Measurements from ENCODE around the gene AJAP1. TPM values are rescaled to one million over a fixed set of nuclear protein-coding genes. Genes with fewer than 3 reads are reported as not detected.

The AJAP1 gene
- polyA plus RNA-seq, 1 donor from 2014 or later = 7.9 TPM

DNA sequence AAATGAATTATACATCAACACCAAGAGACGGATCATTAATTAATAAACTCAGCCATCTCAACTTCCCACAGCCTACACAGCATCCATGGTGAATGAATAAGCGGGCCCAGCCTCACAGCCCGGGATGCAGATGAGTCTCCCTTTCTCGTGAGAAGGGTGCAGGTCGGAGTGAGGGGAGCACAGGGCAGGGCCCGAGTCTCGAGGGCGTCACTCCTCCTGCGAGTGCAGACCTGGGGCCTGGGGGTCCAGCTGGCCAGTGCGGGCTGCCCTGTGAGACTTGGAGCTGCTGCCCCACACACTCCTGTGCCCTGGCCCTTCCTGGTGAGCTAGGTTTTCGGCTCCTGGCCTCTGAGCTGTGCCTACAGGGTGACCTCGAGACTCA, 74.7 kb downstream of the AJAP1 start:
- no peaks in the 10 kb centered on the region for H3F3A ChIP-seq (ENCODE audit: insufficient read depth, low read length, poor library complexity, severe bottlenecking)
- H4K20me1 ChIP-seq (ENCODE audit: insufficient read depth) = no peaks in the 10 kb centered on the region
- TF ChIP-seq EP300 (conservative IDR thresholded peaks at IDR 0.05; ENCODE audit: poor library complexity, severe bottlenecking) (no peak), MXI1 (conservative IDR thresholded peaks at IDR 0.05; ENCODE audit: poor library complexity, severe bottlenecking) (no peak), SMC3 (conservative IDR thresholded peaks at IDR 0.05; ENCODE audit: poor library complexity) (no peak), POLR2AphosphoS5 (IDR thresholded peaks at IDR 0.05) (no peak), EZH2 (IDR thresholded peaks at IDR 0.05; ENCODE audit: borderline replicate concordance, insufficient read depth, low read length, poor library complexity, severe bottlenecking) (no peak), TAF1 (IDR thresholded peaks at IDR 0.05; ENCODE audit: low read depth) (no peak), RAD21 (conservative IDR thresholded peaks at IDR 0.05) (no peak)
- TF ChIP-seq, protein P1, sequence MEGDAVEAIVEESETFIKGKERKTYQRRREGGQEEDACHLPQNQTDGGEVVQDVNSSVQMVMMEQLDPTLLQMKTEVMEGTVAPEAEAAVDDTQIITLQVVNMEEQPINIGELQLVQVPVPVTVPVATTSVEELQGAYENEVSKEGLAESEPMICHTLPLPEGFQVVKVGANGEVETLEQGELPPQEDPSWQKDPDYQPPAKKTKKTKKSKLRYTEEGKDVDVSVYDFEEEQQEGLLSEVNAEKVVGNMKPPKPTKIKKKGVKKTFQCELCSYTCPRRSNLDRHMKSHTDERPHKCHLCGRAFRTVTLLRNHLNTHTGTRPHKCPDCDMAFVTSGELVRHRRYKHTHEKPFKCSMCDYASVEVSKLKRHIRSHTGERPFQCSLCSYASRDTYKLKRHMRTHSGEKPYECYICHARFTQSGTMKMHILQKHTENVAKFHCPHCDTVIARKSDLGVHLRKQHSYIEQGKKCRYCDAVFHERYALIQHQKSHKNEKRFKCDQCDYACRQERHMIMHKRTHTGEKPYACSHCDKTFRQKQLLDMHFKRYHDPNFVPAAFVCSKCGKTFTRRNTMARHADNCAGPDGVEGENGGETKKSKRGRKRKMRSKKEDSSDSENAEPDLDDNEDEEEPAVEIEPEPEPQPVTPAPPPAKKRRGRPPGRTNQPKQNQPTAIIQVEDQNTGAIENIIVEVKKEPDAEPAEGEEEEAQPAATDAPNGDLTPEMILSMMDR (IDR thresholded peaks at IDR 0.05; ENCODE audit: poor library complexity, severe bottlenecking) = no peak
- TF ChIP-seq, protein P2, sequence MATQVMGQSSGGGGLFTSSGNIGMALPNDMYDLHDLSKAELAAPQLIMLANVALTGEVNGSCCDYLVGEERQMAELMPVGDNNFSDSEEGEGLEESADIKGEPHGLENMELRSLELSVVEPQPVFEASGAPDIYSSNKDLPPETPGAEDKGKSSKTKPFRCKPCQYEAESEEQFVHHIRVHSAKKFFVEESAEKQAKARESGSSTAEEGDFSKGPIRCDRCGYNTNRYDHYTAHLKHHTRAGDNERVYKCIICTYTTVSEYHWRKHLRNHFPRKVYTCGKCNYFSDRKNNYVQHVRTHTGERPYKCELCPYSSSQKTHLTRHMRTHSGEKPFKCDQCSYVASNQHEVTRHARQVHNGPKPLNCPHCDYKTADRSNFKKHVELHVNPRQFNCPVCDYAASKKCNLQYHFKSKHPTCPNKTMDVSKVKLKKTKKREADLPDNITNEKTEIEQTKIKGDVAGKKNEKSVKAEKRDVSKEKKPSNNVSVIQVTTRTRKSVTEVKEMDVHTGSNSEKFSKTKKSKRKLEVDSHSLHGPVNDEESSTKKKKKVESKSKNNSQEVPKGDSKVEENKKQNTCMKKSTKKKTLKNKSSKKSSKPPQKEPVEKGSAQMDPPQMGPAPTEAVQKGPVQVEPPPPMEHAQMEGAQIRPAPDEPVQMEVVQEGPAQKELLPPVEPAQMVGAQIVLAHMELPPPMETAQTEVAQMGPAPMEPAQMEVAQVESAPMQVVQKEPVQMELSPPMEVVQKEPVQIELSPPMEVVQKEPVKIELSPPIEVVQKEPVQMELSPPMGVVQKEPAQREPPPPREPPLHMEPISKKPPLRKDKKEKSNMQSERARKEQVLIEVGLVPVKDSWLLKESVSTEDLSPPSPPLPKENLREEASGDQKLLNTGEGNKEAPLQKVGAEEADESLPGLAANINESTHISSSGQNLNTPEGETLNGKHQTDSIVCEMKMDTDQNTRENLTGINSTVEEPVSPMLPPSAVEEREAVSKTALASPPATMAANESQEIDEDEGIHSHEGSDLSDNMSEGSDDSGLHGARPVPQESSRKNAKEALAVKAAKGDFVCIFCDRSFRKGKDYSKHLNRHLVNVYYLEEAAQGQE (IDR thresholded peaks at IDR 0.05; ENCODE audit: borderline replicate concordance) = no peak
- H3K9ac ChIP-seq (ENCODE audit: low read length) = no peak overlapping the region
- no peaks in the 10 kb centered on the region for H3K9me2 ChIP-seq (ENCODE audit: insufficient read depth, low read length)
- H3K79me2 ChIP-seq (replicated peaks; ENCODE audit: insufficient read depth, low read length) = no peaks in the 10 kb centered on the region
- no peak overlapping the region for H3K4me2 ChIP-seq (ENCODE audit: low read length)
- no peak overlapping the region for H2AFZ ChIP-seq (ENCODE audit: low read depth, low read length)
- H3K27ac ChIP-seq (ENCODE audit: low read length) = no peak overlapping the region
- H3K4me3 ChIP-seq (ENCODE audit: low read length) = no peak overlapping the region
- H3K27me3 ChIP-seq (ENCODE audit: insufficient read depth, low read depth, low read length) = no peaks in the 10 kb centered on the region
- H3K36me3 ChIP-seq (ENCODE audit: insufficient read depth, low read length) = no peaks in the 10 kb centered on the region
- no peaks in the 10 kb centered on the region for H3K9me3 ChIP-seq (ENCODE audit: low read length)

DNA sequence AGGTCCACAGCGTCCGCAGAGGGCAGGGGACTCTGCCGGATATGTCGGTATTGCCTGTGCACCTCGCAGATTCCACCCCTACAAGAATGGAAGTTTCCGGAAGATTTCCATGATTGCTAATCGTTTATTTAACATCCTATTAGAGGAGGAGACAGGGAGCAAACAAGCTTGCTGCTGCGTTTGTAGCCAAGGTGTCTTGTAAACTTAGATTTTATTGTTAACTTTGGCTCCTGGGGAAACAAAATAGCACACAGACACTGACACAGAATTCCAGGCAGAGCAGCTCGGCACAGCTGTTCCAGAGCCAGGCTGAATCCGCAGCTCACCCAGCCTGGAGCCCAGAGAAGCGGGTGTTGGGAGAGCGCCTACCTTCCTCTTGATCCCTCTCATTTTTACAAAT, 75.7 kb downstream of the AJAP1 start:
- H3K4me2 ChIP-seq (ENCODE audit: low read length) = no peak overlapping the region
- H2AFZ ChIP-seq (ENCODE audit: low read depth, low read length) = no peak overlapping the region
- H3K9ac ChIP-seq (ENCODE audit: low read length) = no peak overlapping the region
- no peak for TF ChIP-seq RAD21 (conservative IDR thresholded peaks at IDR 0.05)
- TF ChIP-seq, protein P1 (IDR thresholded peaks at IDR 0.05; ENCODE audit: poor library complexity, severe bottlenecking) = no peak
- TF ChIP-seq EP300 (conservative IDR thresholded peaks at IDR 0.05; ENCODE audit: poor library complexity, severe bottlenecking) = no peak
- TF ChIP-seq SMC3 (conservative IDR thresholded peaks at IDR 0.05; ENCODE audit: poor library complexity) = no peak
- no peak overlapping the region for H3K4me3 ChIP-seq (ENCODE audit: low read length)
- no peaks in the 10 kb centered on the region for H3K9me2 ChIP-seq (ENCODE audit: insufficient read depth, low read length)
- H3K27me3 ChIP-seq (ENCODE audit: insufficient read depth, low read depth, low read length) = no peaks in the 10 kb centered on the region
- H3K27ac ChIP-seq (ENCODE audit: low read length) = no peak overlapping the region
- no peaks in the 10 kb centered on the region for H3K79me2 ChIP-seq (replicated peaks; ENCODE audit: insufficient read depth, low read length)
- H3K36me3 ChIP-seq (ENCODE audit: insufficient read depth, low read length) = no peaks in the 10 kb centered on the region
- H4K20me1 ChIP-seq (ENCODE audit: insufficient read depth) = no peaks in the 10 kb centered on the region
- H3F3A ChIP-seq (ENCODE audit: insufficient read depth, low read length, poor library complexity, severe bottlenecking) = no peaks in the 10 kb centered on the region
- no peaks in the 10 kb centered on the region for H3K9me3 ChIP-seq (ENCODE audit: low read length)

All from neural cell (in vitro differentiated cells).